Sigmoid colon (tissue), 7 donors: ENCODE measurements around the gene CHRNA4. TPM values are rescaled to one million over a fixed set of nuclear protein-coding genes. Genes with fewer than 3 reads are reported as not detected.

ENCODE experiments used
- DNase-seq: peaks from one replicate; pipeline ENCODE4 v3.0.0-alpha.2; 2019
- H3K27ac ChIP-seq, 4 donors: fragments of 200-600 bp; sonication (generic); one replicate each; pipeline ENCODE4 v1.5.1; 2016 to 2019; ENCODE audit warnings: mild to moderate bottlenecking in 1 of 4
- H3K27me3 ChIP-seq, 3 donors: fragments of 200-600 bp; sonication (generic); one replicate each; pipeline ENCODE4 v1.5.1; 2019; ENCODE audit warnings: mild to moderate bottlenecking in 1 of 3
- H3K36me3 ChIP-seq, 4 donors: fragments of 200-600 bp; sonication (generic); one replicate each; pipeline ENCODE4 v1.5.1; 2016 to 2019
- H3K4me1 ChIP-seq, 4 donors: fragments of 200-600 bp; sonication (generic); one replicate each; pipeline ENCODE4 v1.5.1; 2017 to 2019
- H3K4me3 ChIP-seq, 4 donors: fragments of 200-600 bp; sonication (generic); one replicate each; pipeline ENCODE4 v1.5.1; 2017 to 2019; ENCODE audit warnings: mild to moderate bottlenecking in 2 of 4, moderate library complexity in 1 of 4
- H3K9me3 ChIP-seq, 4 donors: fragments of 200-600 bp in 3 of 4; sonication (generic) in 3 of 4; one replicate each; pipeline versions ENCODE4 v1.5.1 to v1.6.1; 2013 to 2019
- EP300 ChIP-seq, 4 donors: sonication (generic); formaldehyde crosslinking; IDR thresholded peaks; one replicate each; pipeline ENCODE4 v1.6.1; 2017; ENCODE audit warnings: antibody characterized with exemption in 4 of 4
- POLR2A ChIP-seq, 2 donors: fragments of 450-650 bp; IDR thresholded peaks; one replicate each; pipeline ENCODE4 v1.6.1; 2016; ENCODE audit warnings: antibody characterized with exemption in 2 of 2, mild to moderate bottlenecking in 2 of 2, moderate library complexity in 2 of 2
- POLR2AphosphoS5 ChIP-seq, 4 donors: sonication (generic); formaldehyde crosslinking; IDR thresholded peaks; one replicate each; pipeline ENCODE4 v1.6.1; 2017; ENCODE audit warnings: antibody characterized with exemption in 4 of 4
- WGBS, 2 donors: extraction: QIAGEN DNeasy Blood & Tissue Kit; methylation state at CpG; one replicate each; pipeline ENCODE4 v1.1.7; 2013; 5-methylcytosine and 5-hydroxymethylcytosine counted together
- intact Hi-C: fragments of 100-400 bp; cut with DNase I; formaldehyde crosslinking; loops from one replicate; pipeline ENCODE4 v1.15.1; 2023
- polyA plus RNA-seq, 3 donors: library from polyadenylated mRNA; stranded (reverse); fragments of 200-250 nt; gene quantifications; one replicate each; pipeline ENCODE4 v1.2.3, GENCODE V29; 2013
- total RNA-seq, 4 donors: library from RNA; depleted of rRNA; stranded (reverse); fragments of >200 nt; gene quantifications; one replicate each; pipeline ENCODE4 v1.1.0, GENCODE V29; 2016
- TF ChIP-seq, protein P1 (sequence below), 4 experiments: fragments of 450-650 bp in 3 of 4; fragments of 200-600 bp in 1 of 4; IDR thresholded peaks; one replicate each; pipeline ENCODE4 v1.5.1; 2016 to 2019; ENCODE audit warnings: antibody characterized with exemption in 4 of 4, mild to moderate bottlenecking in 3 of 4, moderate library complexity in 2 of 4
- donor health status: healthy with polysubstance abuse.
- donor health status: Bipolar disorder and iron deficiency.
- donor health status: healthy.

Gene CHRNA4
- total and polyA plus RNA-seq, 7 donors: 0.07 to 1.1 TPM; not detected in 5

DNA sequence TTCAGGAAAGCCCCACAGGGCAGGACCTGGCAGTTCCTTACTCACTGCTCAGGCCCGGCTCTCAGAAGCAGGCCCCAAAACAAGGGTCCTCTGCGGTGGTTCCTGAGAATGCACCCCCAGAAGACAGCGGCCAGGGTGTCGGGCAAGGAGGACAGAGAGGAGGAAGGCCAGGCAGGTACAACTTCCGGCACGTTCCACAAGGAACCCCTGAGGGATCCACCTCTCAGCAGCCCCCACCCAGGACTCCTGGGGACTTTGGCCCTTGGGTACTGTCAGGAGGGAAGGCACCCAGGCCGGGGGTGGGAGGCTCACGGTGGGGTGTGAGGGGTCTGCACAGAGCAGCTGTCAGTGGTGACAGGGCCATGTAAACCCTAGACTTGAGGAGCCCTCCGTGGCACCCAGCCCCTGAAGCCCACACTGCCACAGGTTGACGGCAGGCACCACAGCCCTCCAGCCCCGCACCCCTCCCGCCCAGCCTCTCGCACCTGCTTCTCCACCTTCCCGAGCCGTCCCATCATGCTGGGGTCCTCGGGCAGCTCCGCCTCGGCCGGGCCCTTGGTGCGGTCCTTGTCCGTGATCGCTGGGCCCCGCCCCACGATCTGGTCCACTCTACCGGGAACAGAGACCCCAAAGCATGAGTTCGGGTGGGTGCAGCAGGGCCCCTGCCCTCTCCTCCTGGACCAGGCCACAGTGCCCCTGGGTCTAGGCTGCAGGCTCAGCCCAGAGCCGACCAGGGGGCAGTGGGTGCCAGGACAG, 47.0 kb upstream of the CHRNA4 start:
- WGBS, 2 donors: 92% methylated on average over 27 of the region's 27 CpGs
- TF ChIP-seq POLR2AphosphoS5 (IDR thresholded peaks at IDR 0.05) (no peak), POLR2A (IDR thresholded peaks at IDR 0.05) (no peak), EP300 (IDR thresholded peaks at IDR 0.05) (no peak)
- TF ChIP-seq, protein P1, sequence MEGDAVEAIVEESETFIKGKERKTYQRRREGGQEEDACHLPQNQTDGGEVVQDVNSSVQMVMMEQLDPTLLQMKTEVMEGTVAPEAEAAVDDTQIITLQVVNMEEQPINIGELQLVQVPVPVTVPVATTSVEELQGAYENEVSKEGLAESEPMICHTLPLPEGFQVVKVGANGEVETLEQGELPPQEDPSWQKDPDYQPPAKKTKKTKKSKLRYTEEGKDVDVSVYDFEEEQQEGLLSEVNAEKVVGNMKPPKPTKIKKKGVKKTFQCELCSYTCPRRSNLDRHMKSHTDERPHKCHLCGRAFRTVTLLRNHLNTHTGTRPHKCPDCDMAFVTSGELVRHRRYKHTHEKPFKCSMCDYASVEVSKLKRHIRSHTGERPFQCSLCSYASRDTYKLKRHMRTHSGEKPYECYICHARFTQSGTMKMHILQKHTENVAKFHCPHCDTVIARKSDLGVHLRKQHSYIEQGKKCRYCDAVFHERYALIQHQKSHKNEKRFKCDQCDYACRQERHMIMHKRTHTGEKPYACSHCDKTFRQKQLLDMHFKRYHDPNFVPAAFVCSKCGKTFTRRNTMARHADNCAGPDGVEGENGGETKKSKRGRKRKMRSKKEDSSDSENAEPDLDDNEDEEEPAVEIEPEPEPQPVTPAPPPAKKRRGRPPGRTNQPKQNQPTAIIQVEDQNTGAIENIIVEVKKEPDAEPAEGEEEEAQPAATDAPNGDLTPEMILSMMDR (IDR thresholded peaks at IDR 0.05): no peak
- H3K27me3 ChIP-seq: peaks cover 6 to 46% (median 16%) of the 10 kb centered on the region in 3 donors
- H3K36me3 ChIP-seq: no peaks in the 10 kb centered on the region
- no peaks in the 10 kb centered on the region for H3K9me3 ChIP-seq
- no peak overlapping the region for H3K27ac ChIP-seq
- no peaks in the 10 kb centered on the region for H3K4me1 ChIP-seq
- no peak overlapping the region for H3K4me3 ChIP-seq
- intact Hi-C loops: no loop called here
- DNase-seq: no peak

DNA sequence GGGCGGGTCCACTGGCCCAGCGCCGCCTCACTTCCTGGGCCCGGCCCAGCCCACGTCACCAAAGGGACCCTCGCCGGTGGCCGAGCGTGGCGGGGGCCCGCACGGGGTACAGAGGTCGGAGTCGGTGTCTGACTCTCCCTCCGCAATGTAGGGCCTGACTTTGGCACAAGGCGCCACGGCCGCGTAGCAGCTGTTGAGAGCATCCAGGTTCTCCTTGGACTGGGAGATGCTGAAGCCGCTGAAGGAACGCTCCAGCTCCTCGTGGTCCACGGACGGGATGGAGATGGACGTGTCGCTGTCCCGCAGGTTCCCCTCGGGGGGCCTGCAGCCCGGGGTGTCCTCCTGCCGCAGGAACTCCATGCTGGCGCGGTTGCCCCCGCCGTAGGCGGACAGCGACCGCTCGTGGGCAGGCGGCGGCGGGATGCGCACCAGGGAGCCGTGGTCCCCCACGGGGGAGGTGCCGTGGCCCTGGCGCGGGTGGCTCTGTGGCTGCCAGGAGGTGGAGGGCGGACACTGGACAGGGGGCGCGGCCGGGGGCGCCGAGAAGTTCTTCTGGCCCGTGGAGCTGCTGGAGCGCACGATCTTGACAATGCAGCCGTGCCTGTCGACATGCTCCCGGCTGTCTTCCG, 45.6 kb upstream of the CHRNA4 start:
- Histone ChIP-seq H3K9me3 (no peaks in the 10 kb centered on the region), H3K4me1 (no peaks in the 10 kb centered on the region), H3K27me3 (peaks cover 6 to 48% (median 16%) of the 10 kb centered on the region in 3 donors), H3K36me3 (no peaks in the 10 kb centered on the region), H3K4me3 (no peak overlapping the region), H3K27ac (no peak overlapping the region)
- TF ChIP-seq, protein P1 (IDR thresholded peaks at IDR 0.05): no peak
- TF ChIP-seq POLR2A (IDR thresholded peaks at IDR 0.05) (no peak), POLR2AphosphoS5 (IDR thresholded peaks at IDR 0.05) (no peak), EP300 (IDR thresholded peaks at IDR 0.05) (no peak)
- intact Hi-C loops: no loop called here
- DNase-seq: no peak
- 94 to 95% methylated on average over 60 of the region's 60 CpGs for WGBS, 2 donors

DNA sequence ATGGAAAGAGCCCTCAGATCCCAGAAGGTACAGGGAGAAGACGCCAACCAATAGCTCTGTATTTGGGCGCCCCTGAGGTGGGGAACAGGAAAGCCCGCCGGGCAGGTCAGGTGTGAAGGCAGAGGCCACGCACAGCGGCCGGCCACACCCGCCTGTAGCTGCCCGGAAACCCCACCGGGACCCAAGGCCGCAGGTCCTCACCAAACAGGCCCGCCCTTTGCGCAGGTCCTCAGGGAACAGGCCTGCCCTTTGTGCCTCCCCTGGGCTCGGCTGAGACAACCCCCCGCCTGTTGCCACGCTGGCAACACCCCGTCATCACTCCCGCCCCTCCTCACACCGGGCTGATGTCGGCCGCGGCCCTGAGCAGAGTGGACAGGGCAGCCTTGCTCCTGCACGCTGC, 44.9 kb upstream of the CHRNA4 start:
- Histone ChIP-seq H3K4me3 (no peak overlapping the region), H3K4me1 (no peaks in the 10 kb centered on the region), H3K9me3 (no peaks in the 10 kb centered on the region), H3K27ac (no peak overlapping the region), H3K27me3 (peaks cover under 1 to 46% (median 16%) of the 10 kb centered on the region in 3 donors), H3K36me3 (no peaks in the 10 kb centered on the region)
- TF ChIP-seq, protein P1 (IDR thresholded peaks at IDR 0.05): no peak
- no peak for TF ChIP-seq POLR2AphosphoS5 (IDR thresholded peaks at IDR 0.05)
- no peak for TF ChIP-seq POLR2A (IDR thresholded peaks at IDR 0.05)
- TF ChIP-seq EP300 (IDR thresholded peaks at IDR 0.05): no peak
- intact Hi-C loops: no loop called here
- 38 to 73% methylated on average over 23 of the region's 23 CpGs for WGBS, 2 donors
- no peak for DNase-seq

DNA sequence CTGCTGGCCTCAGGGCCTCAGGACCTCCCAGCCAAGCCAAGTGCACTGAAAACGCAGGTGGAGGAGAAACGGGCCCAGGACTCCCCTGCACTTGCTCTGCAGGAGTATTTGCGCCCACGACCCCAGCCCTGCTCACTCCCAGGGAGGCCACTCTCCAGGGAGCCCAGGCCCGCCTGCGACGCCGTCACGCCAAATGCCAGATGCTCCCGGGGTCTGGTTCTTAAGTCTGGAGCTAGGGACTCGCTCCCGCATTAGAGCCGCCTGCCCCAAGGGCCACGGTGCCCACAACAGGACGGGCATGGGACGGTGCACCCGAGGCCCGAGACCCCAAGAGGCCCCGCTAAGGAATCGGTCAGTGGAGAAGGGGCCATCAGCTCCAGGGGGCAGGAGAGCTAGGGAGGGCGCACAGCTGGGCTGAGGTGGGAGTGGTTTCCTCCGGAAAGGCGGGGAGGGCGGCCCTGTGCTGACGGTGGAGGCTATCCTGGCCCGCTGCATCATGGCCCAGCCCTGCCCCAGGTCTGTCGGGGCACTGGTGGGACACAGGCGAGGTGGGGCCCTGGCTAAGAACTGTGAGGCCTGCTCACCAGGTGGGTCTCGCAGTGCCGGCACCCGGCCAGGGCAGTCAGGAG, 44.1 kb upstream of the CHRNA4 start:
- no peak for DNase-seq
- Histone ChIP-seq H3K36me3 (no peaks in the 10 kb centered on the region), H3K27ac (no peak overlapping the region), H3K4me1 (no peaks in the 10 kb centered on the region), H3K4me3 (no peak overlapping the region), H3K27me3 (peaks cover 0 to 38% (median 10%) of the 10 kb centered on the region in 3 donors), H3K9me3 (no peaks in the 10 kb centered on the region)
- no peak for TF ChIP-seq EP300 (IDR thresholded peaks at IDR 0.05)
- TF ChIP-seq POLR2AphosphoS5 (IDR thresholded peaks at IDR 0.05): no peak
- TF ChIP-seq POLR2A (IDR thresholded peaks at IDR 0.05): no peak
- TF ChIP-seq, protein P1 (IDR thresholded peaks at IDR 0.05): no peak
- intact Hi-C loops: no loop called here
- WGBS, 2 donors: 74 to 84% methylated on average over 31 of the region's 31 CpGs
